NCI-H146 (cell line): ENCODE data around the gene ARHGAP12.
A peak's percentile ranks its signal among the peaks of the same experiment; 100 is the strongest.

Source experiments
- DNase-seq: peaks from one replicate; lab custom pipeline; 2025; lab: John Stamatoyannopoulos, UW

ARHGAP12 gene

GRCh38 chr10:31947144-31947926 is 18.7 kb upstream of the ARHGAP12 start:
- DNase-seq: peak; percentile 56

DNA sequence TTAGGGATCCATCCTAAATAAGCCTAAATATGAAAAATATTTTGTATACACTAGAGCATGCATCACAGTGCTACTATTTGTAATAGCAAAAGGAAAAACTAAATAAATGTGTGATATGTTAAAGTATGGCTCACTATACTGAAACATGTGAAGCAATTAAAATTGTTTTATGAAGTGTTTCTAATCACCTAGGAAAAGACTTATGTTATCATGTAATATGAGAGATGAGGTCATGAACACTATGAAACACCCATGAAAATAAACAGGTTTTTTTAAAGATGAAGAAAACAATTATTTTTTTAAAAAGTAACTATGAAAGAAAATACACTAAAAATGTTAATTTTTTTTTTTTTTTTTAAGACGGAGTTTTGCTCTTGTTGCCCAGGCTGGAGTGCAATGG is 16.8 kb upstream of the ARHGAP12 start:
- DNase-seq: no peak

DNA sequence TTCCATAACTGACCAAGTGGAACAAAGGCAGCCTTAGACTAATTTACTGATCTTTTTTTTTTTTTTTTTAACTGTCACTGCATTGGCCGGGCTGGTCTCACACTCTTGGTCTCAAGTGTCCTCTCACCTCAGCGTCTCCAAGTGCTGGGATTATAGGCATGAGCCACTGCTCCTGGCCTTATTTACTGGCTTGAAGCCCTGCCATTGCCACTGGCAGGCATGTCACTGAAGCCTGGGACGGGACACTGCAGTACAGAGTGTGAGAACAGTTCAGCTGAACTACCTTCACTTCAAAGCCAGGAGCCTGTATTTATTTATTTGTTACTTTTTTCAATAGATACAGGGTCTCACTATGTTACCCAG is 15.4 kb upstream of the ARHGAP12 start:
- no peak for DNase-seq

GRCh38 chr10:31942892-31943291 is 14.3 kb upstream of the ARHGAP12 start:
- DNase-seq: no peak

DNA sequence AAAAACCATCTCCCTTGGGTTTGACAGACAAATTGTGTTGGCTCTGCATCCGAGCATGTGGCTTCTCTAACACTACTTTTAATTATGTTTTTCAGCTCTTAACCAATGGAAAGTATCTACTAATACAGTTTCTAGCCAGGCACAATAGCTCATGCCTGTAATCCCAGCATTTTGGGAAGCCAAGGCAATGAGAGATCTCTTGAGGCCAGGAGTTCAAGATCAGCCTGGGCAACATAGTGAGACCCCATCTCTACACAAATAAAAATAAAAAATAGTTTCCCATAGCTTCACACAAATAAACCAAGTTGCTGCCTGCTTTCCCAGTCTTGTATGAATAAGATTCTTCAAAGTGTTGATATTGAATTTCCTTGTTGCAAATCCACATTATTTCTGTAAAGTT is 13.8 kb upstream of the ARHGAP12 start:
- no peak for DNase-seq

DNA sequence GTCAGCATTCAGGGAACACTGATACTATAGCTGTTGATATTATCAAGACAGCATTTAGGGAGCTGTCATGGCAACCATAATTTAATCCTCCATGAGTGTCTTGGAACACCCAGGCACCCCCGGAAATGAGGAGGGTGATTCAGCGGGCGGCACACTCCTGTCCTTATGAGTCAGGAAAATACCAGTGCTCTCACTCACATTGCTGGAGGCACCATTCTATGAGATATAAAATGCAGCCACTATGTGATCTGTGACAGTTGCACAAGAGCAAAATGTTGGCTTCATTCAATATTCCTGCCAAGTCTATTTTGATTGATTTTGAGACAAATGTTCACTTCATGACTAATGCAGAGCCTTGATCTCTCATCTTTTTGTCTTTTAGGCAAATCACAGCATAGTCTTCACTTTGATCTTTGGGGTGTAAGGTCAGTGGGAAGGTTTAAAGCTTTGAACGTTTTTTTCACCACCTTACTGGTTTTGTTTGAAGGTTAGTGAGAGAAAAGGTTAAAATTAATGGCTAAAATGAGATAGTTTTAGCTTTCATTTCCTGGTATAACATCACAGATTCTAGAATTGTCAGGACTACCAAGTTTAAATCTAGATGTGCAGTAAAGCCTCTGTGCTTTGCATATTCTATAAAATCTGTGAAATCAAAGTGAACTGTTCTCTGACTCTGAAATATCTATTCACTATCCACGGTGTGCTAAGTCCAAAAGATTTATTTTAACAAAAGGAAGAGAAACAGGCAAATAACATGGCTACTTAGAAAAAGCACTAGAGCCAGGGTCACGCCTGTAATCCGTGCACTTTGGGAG is 12.4 kb upstream of the ARHGAP12 start:
- DNase-seq: no peak

DNA sequence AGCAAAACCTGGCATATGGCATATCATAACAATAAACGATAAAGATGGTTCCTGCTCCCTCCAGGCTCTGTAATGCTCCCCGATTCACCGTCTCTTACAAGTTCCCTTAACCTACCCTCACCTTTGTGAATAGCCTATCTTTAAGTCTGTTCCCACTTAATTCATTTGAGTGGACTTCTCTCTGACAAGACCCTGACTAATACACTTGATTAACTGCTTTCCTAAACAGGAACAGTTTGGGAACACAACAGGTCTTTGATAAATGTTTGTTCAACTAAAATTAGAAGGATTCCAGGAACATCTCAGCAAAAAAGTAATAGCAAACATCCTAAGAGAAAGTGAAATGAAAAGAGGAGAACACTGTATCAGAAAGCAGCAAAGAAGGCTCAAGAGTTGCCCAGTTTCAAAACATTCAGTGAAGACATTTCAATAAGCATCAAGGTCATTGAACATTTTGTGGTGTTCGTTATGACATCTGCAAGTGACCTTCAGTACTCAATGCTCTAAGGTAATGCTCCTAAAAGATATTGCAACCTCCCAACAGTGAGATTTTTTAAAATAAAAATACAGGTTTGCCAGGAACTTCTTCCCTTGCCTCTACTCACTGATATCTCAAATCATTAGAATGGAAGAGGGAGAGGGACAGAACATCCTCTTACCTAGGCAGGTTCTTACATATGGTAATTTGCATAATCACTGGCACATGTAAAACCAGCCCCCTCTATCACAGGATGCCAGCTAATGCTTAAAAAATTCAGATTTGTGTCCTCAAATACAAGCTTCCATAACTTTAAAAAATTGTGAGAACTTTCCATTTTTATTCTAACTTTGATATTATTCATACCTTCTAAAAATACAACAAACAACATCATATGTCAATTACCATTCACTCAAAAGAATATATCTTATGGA is 11.4 kb upstream of the ARHGAP12 start:
- DNase-seq: no peak

DNA sequence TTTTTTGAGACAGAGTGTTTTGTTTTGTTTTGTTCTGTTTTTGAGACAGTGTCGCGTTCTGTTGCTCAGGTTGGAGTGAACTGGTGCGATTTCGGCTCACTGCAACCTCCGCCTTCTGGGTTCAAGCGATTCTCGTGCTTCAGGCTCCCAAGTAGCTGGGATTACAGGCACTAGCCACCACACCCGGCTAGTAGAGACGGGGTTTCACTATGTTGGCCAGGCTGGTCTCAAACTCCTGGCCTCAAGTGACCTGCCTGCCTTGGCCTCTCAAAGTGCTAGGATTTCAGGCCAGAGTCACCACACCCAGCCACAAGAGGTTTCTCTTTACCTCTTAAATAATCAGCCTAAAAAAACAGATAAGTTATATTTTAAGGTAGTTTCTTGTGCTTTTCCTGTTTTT is 8.7 kb upstream of the ARHGAP12 start:
- DNase-seq: no peak

GRCh38 chr10:31936933-31937332 is 8.3 kb upstream of the ARHGAP12 start:
- DNase-seq: no peak

- no peak for DNase-seq
These were observed 7.5 kb upstream of the ARHGAP12 start for GRCh38 chr10:31936086-31936485.

GRCh38 chr10:31935678-31936077 is 7.0 kb upstream of the ARHGAP12 start:
- DNase-seq: peak; percentile 18

DNA sequence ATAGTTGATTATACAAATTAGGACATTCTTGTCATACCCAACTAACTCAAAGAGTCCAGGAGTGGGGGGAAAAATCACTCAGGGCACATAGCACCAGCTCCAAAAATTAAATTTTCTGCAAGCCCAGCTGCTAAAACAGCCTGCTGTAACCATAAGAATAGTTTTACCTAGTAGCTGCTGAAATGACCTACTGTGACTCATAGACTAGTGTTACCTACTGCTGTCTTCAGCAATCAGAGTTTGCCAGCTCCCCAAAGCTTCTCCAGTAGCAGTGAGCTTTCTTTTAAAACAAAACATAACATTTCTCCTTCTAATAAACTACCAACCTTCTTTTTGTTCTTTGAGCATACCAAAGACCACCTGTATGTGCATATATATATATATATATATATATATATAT is 4.2 kb upstream of the ARHGAP12 start:
- DNase-seq: no peak

DNA sequence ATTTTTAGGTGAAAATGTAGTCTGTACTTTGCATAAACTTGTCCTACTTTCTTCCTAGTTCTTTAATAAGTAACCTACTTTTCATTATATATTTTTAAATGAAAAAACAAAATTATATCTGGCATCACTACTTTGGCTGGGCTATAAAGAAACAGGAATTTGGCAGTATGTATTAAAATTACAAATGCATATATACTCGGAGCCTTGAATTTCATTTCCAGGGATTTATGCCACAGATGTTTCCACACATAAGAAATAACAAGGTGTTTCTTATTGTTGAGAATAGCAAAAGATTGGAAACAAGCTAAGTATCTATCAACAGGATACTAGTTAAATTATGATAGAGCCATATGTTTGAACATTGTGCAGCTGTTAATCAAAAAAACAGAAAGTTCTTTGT is 2.2 kb upstream of the ARHGAP12 start:
- DNase-seq: no peak

DNA sequence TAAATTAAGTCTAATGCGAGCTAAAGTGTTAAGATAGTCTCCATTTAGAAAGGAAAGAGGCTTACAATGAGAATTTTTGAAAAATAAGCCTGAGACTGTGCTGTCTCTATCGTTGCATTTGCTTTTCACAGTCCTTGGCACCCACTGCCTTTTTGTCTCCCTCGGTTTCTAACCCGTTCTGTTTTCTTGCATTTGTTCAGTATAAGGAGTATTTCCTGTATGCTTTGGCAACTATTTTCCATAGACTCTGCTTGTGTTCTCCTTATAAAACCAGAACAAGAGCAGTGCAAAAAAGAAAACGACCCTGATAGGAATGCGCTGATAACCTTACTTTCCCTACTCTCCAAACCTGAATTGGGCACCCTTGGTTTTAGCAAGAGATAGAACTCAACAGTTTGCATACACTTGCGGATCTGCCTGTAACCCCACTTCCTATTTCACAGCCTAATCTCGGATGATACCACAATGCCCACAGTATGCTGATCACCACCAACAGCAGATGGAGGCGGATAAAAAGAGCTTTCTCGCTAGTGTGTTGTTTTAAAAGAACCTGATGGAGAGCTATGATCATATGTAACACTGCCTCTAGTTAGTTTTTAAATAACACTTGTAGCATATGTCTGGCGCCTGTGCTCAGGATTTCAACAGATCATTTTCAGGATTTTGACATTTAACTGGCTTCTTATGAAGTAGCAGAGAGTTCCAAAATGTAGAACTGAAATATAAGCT is 1.6 kb upstream of the ARHGAP12 start:
- DNase-seq: peak; percentile 5

GRCh38 chr10:31929261-31930022 is 811 bp upstream of the ARHGAP12 start:
- peak; percentile 64 for DNase-seq

DNA sequence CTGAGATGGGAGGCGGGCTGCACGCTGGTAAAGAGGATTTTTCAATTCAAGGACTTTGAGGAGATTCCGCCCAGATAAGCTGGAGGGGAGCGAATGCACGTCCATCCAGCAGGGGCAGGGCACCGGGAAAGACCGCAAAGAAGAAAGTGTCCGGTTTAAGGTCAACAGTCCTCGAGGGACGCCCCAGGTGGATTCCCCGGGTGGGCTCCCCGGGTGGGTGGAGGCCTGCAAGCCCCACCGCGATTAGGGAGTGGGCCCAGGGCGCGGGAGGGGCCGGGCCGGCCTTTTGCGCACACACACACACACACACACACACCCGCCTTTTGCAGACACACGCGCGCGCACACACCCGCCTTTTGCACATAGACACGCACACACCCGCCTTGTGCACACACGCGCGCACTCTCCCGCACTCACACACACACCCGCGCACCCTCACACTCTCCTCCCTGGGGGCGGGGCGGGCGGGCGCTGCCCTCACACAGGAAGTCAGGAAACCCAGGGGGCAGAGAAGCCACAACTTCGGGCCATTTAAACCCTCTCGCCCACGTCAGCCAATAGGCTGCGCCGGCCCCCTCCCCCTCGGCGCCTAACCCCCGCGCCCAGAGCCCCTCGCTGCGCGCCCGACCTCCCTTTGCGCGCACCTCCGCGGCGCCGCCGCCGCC is 615 bp downstream of the ARHGAP12 start:
- DNase-seq: peak; percentile 76

DNA sequence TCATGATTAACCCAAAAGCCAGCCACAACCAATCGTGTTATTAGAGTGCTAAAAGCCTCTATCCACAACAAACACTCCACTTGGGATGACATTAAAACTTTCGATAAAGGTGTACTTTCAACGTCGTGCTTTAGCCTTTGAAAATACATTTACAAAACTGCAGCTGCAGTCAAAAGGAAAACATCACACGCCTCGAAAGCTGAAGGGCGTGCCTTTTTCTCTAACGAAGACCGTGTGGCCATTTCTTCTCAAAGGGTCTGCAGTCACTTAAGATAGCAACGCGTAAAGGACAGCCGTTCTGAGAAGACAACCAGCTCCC is 1.1 kb downstream of the ARHGAP12 start:
- DNase-seq: no peak

DNA sequence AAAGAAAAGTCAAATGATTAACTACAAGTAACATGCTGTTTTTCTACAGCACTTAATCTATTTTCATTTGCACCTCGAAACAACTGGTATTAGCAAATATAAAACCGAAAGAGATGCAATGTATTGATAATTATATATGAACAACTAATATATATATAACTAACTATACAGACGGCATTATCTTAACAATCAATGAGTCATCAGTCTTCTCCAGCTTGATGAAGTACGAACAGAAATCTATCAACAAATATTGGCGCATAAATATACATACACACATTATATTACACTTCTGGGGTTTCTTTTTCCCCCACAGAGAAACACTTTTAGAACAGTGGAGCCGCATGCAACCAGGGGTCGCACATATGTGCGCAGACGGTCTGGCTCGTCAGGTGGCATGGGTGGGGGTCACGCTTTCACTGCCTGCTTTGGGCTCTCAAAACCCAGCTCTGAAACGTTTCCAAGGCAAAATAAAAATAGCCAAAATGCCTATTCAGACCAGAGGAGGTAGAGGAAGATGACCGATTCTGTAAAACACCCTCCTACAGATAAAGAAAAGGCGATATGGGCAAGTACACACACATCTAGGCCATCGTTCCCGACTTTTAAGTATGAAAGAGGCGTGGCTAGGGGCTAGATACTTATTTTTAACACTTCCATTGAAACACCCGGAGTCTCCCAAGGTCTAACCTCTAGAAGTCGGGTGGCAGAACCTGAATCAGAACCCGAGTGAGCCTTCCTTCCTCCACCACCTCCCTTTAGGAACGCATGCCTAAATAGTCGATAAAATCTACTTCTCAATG is 1.7 kb downstream of the ARHGAP12 start:
- DNase-seq: peak; percentile 11

GRCh38 chr10:31926160-31926559 is 2.5 kb downstream of the ARHGAP12 start:
- DNase-seq: no peak

DNA sequence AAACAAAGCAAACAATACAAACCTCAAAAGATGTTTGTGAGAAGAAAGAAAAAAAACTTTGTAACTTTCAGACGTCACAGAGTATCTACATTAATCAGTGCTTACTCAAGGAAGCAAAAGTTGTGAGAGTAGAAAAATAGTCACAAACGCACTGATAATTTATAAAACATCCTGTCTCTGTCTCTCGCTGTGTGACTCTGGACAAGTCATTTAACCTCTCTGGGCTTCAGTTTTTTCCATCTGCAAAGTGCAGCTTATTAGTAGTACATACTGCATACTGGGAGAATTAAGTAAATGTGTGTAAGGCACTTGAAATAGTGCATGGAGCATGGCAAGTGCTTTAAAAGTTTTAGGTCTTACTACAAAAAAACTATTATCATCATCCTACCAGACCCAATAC is 3.8 kb downstream of the ARHGAP12 start:
- no peak for DNase-seq
